ENCODE results near the gene DSCAML1.

The DSCAML1 gene

DNA sequence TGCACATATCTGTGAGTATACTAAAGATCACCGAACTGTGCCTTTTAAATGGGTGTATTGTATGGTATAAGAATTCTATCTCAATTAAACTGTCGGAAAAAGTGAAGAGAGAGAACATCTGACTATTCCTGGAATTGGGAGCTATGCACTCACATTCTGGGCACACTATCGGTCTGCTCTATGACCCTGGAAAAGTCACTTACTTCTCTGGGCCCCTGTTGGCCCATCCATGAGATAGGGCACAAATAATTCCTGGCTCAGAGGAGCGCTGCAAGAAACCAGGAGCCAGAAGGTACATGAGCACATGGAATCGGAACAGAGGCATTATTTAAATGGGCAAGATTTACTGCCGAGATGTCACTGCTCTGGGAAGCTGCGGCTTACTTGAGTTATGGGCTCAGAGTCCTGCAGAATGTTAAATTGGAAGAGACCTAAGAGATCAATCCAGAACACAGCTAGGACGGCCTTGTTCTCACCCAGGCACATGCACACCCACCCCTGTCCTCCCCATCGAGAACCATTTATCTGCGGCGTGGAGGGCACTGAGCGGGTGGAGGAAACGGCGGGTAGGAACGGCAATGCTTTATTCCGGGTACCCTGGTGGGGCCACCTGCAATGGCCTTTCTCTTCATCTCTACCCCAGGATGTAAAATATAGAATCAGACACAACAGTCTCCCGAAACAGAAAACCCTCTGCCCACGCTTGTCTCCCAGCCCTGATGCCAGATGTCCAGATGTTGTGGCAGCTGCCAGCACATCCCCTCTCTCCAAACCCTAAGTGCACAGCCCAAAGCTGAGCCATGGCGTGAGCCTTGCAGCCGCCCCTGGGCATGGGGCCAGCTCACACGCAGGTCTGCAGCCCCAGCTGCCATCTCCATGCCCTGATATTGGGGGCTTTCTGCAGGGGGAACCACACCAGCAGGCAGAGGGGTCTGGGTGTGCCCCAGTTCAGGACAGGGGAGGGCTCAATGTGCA is 142.4 kb downstream of the DSCAML1 start:
- DNase-seq, result no peak

DNA sequence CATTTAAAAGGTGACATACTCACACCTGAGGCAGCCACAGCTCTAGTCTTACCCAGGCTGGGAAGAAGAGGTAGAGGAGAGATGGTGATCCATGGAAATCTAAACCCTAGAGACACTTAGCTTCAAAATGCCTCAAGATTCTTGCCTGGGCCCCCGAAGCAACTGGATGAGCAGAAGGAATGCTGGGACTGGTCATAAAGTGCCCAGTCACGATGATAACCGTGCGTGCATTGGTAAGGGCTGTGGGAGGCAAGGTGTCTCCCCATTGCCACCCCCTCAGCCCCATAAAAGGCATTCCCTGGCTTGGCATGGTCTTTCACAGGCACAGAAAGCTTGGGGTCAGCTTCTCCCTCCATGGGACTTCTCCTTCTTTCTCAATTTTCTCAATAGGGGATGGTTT is 144.5 kb downstream of the DSCAML1 start:
- no peak for DNase-seq

DNA sequence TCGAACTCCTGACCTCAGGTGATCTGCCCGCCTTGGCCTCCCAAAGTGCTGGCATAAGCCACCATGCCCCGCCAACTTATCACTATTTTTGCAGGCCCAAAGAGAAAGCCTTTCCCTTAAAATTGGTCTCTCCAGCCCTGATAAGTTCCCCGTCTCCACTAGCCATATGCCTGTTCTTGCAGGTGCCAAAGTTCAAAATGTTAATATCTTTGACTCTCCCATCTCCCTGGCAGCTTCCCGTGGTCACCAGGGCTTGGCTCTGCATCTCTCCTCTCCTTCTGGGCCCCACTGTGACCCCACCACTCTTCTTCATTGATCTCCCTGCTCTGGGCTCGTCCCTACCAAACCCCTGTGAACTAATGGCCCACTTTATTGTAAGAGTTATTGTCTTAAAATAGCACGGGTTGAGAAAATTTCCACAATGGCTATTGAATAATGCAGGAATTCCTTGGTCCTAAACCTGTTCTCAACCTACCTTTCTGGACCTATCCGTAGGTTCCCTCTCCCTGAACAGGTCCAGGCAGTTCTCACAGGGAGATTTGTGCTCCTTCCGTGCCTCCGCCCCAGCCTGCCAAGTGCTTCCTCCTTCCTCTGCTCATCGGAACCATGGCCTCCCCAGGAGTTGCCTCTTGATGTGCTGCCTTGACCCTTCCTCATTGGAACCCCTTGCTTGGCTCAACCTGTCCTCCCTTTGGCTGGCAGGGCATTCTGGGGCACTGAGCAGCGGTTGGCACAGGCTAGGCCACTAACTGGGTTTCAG is 147.5 kb downstream of the DSCAML1 start:
- no peak for DNase-seq

DNA sequence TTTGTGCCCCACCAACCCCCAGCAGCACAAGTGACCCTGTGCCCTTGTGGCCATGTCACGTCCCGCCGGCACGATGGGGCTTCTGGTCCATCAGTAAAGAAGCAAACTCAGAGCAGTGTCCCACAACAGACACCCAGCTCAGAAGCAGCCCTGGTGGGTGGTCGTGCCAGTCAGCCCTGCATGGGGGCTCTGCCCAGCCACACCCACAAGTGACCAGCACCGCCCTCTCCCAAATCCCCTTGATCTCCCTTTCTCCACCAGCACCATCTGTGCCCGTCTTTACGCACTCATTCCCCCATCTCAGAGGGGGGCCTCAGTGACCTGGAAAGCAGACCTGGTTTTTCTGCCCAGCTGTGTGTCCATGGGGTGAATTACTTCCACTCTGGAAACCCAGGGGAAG is 149.1 kb downstream of the DSCAML1 start:
- no peak for DNase-seq

DNA sequence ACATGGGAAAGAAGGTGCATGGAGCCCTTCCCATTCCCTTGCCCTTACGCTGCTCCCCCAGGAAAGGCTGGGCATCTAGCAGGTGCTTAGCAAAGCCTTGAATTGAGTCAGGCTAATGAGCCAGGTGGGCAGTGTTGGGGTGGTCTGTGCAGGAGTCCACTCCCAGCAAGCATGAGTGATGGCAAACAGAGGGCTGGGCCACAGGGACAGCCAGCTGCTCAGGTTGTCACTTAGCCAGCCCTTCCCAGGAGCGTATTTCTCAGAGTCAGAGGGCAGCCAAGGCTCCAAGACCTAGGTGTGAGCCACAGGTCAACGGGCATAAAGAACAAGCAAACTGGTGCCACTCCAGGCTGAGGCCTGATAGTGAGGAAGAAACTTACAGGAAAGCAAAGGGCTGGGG is 149.8 kb downstream of the DSCAML1 start:
- DNase-seq, result no peak

DNA sequence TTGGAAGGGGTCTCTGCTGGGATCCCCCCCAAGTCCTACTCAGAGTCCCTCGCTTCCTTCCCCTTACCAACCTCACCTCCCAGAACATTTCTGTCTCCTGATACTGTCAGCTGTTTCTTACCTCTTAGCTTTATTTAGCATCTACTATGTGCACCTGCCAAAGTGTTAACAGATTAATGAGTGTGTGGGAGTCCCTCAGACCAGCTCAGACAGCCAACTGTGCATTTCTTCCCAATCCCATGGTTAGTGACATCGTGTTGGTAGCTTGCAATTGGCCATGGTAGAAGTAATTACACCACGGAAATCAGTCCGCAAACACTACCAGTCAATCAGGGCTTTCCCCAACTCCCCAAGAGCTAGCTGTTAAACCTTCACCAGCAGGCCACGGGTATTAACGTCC is 150.6 kb downstream of the DSCAML1 start:
- no peak for DNase-seq

DNA sequence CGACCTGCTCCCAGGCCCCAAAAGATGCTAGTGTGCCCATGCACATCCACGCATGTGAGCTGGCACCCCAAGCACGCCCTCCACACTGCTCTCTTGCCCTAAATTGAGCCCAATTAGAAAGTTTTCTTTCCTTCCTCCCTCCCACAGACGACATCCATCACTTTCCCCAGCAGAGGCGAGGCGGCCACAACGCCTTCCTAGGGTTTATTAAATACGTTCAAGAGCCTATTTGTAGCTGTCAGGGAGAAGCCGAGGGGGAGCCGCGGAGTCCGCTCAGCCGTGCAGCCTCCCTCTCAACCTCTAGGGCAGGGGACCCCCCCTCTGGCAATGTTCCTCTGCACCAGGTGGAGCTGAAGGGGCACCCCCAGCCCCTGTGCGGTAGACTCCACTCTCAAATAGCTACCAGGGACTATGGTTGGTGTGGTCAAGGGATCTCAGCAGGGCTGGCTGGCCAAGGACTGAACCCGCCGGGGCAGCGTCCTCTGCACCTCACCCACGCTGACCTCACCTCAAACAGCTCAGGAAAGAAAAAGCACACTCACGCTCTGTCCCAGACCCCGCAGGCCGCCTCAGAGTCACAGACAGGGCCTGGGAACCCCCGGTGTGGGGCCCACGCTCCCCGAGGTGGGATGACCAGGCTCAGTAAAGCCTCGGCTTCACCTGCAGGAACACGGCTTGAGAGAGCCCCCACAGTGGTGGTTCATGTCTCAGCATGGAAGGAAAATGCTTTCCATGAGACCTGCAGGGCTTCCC is 152.4 kb downstream of the DSCAML1 start:
- no peak for DNase-seq

DNA sequence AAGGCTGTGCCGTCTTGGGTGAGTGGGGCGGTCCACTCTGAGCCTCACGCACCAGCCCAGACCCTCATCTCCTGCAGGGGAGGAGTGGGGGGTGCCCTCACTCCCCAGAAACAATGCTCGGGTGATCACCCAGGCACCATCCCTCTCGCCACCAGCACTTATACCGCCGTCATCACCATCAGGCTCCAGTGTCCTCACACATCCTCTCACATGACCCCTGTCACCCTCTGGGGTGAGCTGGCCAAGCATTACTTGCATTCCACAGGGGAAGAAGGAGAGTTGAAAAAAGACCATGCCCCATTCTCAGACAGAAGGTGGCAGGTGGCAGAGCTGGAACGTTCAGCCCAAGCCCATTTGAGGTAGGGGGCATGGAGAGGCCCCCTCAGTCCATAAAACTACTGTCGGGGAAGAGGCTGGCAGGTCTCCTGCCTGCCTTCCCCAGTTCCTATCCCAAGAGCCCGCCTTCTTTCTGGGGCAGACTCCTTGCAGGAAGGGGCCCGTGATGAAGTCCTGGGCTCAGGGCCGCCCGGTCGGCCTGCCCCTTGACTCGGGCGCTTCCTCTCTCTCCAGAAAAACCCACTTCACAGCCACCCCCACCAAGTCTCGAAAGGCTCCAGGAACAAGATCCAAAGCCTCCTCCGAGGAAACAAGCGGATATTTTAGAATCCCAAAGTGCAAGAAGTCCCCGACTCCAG is 153.3 kb downstream of the DSCAML1 start:
- DNase-seq, result no peak

DNA sequence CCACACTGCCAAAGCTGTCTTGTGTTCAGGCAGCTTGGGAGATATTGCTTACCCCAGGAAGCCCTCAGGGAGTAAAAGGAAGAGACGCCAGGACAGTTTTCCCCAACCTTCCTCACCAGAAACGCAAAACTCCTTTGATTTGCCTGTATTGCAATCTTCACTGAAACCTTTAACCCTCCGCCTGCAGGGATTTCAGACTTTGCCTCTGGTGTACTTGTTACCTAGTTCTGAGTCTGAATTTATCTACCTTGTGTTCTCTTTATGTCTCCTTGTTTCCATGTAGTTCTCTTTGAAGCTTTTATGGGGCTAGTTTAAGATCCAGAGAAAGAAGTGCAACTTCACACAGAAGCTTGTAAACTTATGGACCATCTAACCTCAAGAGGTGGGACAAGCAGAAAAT is 154.2 kb downstream of the DSCAML1 start:
- no peak for DNase-seq

DNA sequence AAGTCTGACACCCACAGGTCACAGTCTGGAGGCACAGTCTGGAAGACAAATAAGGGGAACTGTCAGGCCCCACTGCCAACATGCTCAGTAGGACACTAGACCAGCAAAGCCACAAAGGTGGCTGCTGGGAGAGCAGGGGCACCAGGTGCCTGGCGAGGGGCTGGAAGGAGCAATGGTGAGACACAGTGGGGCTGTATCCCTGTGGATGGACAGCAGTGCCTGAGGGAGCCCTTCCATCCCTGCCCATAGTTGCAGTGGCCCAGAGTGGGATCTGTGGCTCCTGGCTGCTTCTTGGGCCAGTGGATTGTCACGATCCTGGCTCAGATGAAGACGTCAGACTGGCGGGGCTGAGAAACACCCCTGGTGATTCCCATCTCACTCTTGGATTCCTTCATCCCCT is 154.6 kb downstream of the DSCAML1 start:
- no peak for DNase-seq

DNA sequence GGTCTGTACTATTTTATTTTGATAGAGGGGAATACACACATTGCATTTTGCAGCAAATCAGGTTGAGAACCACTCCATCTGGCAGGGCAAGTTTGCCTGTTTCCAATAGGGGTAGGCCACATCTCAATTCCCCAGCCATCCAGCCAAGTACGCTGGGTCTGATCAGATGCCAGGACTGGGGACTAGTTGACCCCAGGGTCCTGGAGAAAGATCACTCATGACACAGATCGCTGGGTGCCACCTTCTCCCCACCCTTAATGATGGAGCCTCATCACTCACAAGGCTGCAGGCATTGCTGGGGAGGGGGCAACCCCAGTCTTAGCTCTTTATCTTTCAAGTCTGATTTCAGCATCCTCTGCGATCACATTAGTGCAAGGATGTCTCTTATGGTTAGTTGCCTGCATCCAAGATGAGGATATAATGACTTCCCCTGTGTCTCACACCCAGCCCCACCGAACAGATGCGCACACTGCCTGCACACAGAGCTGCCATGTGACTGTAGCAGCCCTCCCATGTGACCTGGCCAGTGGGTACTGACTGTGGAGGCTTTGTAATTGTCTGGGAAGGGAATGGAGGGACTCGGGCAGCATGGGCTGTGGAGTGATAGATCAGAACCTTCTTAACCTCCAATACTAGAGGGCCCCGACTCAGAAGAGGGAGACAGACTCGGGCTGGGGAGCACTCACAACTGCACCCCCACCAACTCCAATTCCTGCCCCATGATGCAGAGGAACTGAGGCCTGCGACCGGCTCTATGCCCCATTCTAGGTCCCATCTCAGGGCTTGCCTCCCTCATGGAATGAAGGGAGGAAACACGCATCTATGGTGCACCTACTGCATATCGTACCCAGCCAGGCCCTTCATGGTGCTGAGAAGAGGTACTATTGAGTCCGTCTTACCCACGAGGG is 155.8 kb downstream of the DSCAML1 start:
- no peak for DNase-seq

DNA sequence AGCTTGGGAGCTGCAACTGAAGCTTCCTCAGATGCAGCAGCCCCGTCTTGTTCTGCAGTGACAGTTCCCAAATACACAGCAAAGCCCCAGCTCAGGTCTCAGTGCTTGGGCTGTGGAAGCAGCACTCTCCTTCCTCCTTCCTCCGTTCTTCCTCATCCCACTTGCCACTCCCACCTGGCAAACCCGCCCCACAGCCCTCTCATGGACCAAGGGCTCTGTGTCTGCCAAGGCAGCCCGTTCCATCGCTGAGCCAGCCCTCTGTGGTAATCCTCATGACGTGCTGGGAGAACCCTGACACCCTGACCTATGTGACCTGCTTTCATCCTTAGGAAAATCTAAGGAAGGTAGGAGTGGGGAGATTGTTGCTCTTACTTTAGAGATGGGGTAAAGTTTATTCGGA is 157.0 kb downstream of the DSCAML1 start:
- no peak for DNase-seq

DNA sequence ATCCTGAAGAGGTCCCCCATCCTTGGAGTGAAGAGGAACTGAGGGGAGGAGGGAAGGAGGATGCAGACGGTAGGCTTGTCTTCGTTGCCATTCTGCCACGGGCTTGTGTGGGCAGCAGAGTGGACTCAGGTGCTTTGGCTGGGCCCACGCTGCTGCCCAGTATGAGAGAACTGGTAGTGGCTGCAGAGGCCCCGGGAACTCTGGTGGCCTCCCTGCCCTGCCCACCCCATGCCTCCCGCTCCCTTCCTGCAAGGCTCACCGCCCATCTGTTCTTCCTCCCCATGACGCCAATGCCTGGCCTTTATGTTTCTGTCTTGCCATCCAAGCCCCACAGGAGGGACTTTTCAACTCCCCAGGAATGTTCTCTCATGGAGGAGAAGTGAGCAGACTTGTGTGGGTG is 157.4 kb downstream of the DSCAML1 start:
- no peak for DNase-seq

DNA sequence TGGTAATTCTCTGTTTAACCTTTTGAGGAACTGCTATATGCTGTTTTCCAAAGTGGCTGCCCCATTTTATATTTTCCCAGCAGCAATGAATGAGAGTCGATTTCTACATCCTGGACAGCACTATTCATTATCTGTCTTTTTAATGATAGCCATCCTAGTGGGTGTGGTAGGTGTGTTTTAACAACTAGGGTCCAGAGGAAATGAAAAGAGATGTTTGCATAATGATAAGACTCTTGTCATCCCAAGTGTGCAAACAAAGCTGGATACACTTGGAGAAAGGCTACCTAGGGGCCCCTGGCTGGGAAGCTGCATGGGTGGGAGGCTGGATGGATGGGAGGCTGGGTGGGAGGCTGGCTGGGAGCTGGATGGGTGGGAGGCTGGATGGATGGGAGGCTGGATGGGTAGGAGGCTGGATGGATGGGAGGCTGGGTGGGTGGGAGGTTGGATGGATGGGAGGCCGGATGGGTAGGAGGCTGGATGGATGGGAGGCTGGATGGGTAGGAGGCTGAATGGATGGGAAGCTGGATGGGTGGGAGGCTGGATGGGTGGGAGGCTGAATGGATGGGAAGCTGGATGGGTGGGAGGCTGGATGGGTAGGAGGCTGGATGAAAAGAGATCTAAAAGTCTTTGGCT is 158.0 kb downstream of the DSCAML1 start:
- no peak for DNase-seq

DNA sequence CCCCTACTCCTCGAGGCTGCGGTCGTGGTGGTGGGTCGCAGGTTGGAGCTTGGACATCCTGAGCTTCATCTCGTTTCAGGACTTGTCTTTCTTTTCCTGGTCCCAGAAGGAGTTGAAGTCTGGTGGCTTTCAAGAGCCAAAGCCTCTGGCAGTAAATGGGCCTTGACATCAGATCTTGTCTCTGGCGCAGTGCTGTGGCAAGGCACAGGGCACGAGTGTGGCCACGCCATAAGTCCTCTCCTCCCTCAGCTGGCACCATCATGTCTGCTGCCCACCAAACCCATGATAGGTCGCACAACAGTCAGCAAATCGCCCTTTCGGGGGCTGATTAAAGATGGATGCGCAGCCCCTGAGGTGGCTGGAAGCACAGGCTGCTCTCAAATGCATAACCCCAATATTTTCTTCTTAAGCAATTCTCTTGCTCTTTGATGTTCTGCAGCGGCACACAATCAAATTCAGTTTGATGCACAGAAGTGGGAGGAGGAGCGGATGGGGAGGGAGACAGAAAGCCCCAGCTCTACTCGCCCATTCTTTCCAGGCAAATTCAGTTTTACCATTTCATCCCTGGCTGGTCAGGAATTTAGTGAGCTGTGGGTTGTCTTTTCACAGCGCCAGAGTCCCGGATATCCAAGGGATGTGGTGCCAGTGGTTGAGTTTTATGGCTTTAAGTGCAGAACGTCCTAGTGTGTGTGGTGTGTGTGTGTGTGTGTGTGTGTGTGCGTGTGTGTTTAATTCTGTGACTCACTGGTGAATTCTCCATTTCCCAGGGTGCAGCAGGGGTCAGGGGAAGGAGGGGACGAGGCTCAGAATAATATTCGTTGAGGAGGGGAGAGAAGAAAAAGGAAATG is 162.0 kb downstream of the DSCAML1 start:
- DNase-seq, result no peak

DNA sequence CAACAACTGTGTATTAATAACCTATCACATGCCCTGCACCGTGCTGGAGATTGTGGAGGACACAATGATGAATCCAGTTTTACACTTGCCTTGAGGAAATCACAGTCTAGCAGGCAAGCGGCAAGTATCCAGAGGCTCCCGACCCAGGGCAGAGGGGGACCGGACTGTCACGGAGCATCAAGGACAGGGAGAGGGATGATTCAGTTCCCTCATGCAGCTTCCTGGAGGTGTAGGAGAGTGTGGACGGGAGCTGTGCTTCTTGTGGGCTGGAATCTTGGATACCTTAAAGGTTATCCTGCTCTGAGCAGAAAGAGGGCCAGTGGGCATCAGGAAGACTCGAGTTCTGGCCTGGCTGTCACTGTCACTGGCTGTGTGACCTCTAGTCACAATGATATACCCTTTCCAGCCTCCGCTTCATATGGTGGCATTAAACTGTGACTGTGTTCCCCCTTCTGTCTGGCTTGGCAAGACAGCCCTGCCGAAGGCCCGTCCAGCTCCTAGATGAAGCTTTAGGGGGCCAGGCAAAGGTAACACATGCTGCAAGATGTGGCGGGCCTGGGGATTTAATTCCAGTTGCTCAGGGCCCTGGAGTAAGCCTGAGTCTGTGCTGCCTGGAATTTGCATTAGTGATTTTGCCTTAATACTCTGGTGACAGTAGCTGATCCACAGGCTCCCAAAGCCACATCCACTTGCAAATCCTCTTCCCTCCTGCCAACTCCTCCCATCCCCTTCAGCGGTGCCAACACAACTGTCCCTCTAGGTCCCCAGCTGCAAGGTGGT is 162.8 kb downstream of the DSCAML1 start:
- no peak for DNase-seq

DNA sequence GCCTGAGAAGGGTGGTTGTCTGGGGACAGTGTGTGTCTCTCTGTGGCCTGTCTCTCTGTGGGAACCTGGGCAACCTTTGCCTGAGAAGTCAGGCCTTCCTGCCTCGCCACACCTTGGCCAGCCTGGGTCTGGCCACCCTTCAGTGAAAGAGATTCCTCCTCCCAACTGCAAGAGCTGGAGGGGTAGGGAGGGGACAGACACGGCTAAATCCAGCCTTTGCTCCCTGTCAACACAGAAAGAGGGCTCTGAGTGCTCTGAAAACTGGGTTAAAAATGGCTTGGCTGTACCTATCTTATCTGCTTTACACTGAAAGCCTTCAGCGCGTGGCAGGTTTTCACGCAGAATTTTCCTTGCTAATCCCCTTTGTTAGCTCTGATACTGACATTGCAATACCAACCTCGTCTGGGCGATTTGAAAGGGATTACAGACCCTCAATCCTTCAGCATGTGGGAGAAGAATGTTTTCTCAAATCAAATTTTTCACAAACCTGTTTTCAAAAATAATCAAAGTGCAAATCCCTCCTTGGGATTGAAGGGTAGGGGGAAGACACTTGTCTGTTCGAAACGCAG is 163.7 kb downstream of the DSCAML1 start:
- DNase-seq, result no peak

DNA sequence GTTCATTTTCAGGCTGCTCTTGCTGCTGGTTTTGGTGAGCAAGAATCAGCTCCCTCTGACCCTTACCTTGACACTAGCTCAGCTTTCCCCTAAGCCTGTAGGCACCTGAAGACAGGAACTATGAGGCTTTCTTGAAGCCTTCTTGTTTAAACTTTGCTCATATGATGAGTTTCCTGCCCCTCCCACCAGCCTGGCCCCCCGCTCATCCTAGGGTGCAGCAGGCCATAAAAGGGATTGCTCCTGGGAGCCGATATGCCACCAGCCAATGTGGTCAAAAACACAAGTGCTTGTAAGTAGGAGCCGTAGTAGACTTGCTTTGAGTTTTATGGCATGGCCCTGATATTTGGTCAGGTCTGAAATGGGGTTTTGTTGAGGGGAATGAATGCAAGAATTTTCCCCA is 164.7 kb downstream of the DSCAML1 start:
- DNase-seq, result no peak
